Epithelial cell of esophagus (primary cell): Measurements from ENCODE around the gene PLEKHG4B.
"Not testable (repeated sequence)": the region's sequence is repeated elsewhere in the genome, so short reads cannot be mapped to it uniquely, and the experiment has no call there.

Experiments
- DNase-seq: peaks from one replicate; pipeline ENCODE4 v3.0.0; 2010; ENCODE audit warnings: low read depth
- H3K4me3 ChIP-seq: 2 replicates; pipeline ENCODE4 v1.5.1; 2011; ENCODE audit warnings: mild to moderate bottlenecking, low read length, control low read depth
- TF ChIP-seq, protein P1 (sequence below): IDR thresholded peaks from 2 replicates; pipeline ENCODE4 v1.5.1; 2011; ENCODE audit warnings: low read depth, mild to moderate bottlenecking, low read length, control low read depth, inconsistent platforms; ENCODE audit not compliant: insufficient read depth; ENCODE audit errors: missing control alignments

PLEKHG4B gene, protein sequence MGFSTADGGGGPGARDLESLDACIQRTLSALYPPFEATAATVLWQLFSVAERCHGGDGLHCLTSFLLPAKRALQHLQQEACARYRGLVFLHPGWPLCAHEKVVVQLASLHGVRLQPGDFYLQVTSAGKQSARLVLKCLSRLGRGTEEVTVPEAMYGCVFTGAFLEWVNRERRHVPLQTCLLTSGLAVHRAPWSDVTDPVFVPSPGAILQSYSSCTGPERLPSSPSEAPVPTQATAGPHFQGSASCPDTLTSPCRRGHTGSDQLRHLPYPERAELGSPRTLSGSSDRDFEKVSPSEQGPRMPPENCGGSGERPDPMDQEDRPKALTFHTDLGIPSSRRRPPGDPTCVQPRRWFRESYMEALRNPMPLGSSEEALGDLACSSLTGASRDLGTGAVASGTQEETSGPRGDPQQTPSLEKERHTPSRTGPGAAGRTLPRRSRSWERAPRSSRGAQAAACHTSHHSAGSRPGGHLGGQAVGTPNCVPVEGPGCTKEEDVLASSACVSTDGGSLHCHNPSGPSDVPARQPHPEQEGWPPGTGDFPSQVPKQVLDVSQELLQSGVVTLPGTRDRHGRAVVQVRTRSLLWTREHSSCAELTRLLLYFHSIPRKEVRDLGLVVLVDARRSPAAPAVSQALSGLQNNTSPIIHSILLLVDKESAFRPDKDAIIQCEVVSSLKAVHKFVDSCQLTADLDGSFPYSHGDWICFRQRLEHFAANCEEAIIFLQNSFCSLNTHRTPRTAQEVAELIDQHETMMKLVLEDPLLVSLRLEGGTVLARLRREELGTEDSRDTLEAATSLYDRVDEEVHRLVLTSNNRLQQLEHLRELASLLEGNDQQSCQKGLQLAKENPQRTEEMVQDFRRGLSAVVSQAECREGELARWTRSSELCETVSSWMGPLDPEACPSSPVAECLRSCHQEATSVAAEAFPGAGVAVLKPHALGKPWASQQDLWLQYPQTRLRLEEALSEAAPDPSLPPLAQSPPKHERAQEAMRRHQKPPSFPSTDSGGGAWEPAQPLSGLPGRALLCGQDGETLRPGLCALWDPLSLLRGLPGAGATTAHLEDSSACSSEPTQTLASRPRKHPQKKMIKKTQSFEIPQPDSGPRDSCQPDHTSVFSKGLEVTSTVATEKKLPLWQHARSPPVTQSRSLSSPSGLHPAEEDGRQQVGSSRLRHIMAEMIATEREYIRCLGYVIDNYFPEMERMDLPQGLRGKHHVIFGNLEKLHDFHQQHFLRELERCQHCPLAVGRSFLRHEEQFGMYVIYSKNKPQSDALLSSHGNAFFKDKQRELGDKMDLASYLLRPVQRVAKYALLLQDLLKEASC (N-terminal part only)

DNA sequence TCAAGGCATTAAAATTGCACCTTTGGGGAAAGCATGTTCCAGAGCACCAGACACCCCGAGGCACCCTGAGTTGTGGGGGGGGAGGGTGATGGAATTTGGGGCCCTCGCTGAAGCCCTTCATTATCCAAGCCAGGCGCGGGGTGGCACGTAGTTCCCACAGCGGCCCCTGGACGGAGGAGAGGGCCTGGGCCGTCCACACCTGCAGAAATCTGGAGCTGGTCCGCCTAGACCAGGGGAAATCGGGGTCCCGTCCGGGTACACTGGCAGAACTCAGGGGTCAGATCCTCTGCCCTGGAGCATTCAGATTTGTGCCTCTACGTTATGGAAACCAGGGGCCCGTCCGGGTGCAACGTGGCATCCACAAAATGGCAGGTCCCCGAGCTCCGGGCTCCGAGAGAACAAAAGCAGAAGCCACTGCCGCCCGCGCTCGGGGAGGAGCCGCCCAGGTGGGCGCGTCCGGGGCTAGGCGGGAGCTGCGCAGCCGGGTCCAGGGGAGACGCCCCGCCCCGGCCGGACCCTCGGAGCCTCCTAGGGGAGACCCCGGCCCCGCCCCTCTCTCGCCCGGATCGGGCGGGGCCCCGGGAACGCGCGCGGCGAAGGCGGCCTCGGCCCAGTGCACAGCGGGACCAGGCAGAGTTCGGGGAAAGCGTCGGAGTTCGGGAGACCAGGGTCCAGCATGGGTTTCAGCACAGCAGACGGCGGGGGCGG is at the start of gene PLEKHG4B:
TSS of gene PLEKHG4B (plus strand) at position 613 of the 708 bp plus-strand sequence. CDS start at position 677, 64 bp downstream.
- TF ChIP-seq, protein P1, sequence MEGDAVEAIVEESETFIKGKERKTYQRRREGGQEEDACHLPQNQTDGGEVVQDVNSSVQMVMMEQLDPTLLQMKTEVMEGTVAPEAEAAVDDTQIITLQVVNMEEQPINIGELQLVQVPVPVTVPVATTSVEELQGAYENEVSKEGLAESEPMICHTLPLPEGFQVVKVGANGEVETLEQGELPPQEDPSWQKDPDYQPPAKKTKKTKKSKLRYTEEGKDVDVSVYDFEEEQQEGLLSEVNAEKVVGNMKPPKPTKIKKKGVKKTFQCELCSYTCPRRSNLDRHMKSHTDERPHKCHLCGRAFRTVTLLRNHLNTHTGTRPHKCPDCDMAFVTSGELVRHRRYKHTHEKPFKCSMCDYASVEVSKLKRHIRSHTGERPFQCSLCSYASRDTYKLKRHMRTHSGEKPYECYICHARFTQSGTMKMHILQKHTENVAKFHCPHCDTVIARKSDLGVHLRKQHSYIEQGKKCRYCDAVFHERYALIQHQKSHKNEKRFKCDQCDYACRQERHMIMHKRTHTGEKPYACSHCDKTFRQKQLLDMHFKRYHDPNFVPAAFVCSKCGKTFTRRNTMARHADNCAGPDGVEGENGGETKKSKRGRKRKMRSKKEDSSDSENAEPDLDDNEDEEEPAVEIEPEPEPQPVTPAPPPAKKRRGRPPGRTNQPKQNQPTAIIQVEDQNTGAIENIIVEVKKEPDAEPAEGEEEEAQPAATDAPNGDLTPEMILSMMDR = no peak
- H3K4me3 ChIP-seq = no peak within 1 kb of the TSS
- no peak for DNase-seq

DNA sequence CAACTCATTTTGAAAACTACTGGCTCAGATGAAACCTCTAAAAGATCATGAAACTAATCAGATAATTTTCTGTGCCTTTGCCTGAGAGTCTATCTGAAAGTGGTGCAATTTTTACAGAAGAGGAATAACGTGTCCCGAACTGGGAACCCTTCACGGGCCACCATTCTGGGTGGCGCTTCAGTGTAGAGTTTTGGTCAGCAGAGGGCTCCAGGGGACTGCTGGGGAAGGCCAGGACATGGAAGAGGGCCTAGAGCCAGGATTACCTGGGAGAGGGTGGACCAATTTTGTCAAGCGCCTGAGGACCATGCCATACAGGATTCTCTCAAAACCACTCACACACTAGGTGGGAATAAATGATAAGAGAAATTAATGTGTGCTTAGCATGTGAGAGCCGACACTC is 49.7 kb upstream of the PLEKHG4B start:
- peak; percentile 27 for DNase-seq
- TF ChIP-seq, protein P1 = peak; percentile 40
- no peak overlapping the region for H3K4me3 ChIP-seq

DNA sequence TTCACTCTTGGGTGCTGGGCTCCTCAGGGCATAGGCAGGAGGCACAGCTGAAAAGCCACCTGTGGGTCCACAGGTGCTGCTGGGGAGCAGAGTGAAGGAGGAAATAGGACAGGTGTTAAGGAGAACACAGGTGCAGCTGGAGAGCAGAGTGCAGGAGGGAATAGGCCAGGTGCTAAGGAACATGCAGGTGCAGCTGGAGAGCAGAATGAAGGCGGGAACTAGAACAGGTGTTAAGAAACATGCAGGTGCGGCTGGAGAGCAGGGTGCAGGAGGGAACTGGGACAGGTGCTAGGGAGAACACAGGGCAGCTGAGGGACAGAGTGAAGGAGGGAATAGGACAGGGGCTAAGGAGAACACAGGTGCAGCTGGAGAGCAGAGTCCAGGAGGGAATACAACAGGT is 43.8 kb upstream of the PLEKHG4B start:
- TF ChIP-seq, protein P1 = no peak
- DNase-seq = no peak
- H3K4me3 ChIP-seq = no peak overlapping the region

DNA sequence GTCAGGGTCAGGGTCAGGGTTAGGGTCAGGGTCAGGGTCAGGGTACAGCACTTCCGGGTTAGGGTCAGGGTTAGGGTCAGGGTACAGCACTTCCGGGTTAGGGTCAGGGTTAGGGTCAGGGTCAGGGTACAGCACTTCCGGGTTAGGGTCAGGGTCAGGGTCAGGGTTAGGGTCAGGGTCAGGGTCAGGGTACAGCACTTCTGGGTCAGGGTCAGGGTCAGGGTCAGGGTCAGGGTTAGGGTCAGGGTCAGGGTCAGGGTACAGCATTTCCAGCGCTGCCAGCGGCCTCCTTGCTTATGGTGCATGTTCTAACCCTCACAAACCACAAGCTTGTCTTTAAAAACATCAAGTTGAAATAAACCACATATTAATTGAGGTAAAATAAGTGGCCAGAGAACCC is 42.4 kb upstream of the PLEKHG4B start:
- not testable (repeated sequence) for H3K4me3 ChIP-seq, DNase-seq

DNA sequence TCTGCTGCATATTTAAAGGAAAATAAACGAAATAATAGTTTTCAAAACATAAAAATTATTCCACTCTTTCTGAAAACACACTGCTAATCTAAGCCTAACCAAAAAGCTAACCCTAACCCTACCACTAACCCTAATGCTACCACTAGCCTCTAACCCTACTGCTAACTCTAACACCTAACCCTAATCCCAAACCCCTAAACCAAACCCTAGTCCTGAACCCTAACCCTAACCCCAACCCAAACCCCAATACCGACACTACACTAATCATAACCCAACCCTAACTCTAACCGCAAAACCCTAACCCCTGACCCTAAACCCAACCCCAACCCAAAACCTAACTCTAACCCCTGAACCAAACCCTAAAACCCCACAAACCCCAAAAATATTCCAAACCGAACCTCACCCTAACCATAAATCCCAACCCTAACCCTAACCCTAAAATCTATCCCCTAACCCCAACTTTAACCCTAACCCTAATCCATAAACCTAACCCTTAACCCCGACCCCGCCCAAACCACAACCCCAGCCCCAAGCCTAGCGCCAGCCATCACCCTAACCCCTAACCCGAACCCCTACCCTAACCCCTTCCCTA is 41.9 kb upstream of the PLEKHG4B start:
- TF ChIP-seq, protein P1 = no peak
- no peak for DNase-seq
- H3K4me3 ChIP-seq = no peak overlapping the region

DNA sequence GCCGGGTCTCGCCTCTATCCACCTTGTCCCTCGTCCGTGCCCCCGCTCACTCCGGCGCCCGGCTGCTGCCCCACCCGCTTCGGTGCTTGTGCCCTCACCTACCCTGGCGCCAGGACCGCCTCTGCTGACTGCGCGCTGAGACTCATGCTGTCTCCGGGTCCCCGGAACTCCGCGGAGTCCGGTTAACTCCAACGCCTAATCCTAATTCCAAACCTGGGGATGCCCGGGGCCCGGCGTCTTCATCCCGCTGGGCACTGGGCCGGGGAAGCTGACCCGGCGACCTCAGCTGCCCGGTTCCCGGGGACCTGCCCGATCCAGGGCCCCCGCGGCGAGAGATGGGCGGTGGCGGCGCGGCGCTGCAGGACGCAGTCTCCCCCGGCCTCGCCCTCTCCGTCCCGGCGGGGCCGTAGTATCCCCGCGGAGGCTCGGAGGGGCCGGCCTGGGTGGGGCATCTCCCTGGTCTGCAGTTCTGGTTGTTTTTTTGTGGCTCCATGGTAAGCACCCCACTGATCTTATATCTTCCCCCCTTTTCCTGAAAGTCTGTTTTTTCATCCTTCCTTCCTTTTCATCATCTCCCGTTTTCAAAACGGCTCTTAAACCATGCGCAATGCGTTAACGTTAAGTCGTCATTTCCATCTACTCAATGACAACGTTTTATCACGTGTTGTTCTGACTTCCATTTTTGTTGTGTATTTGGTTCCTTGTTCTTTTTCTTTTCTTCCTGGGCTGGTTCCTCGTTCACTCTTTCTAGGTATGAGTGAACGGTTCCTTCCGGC is 41.1 kb upstream of the PLEKHG4B start:
- no peak for DNase-seq
- no peak overlapping the region for H3K4me3 ChIP-seq
- TF ChIP-seq, protein P1 = no peak
